GM23338 (cell line): ENCODE results near the gene DZIP1. TPM values are rescaled to one million over a fixed set of nuclear protein-coding genes. Genes with fewer than 3 reads are reported as not detected.

Experiments
- ATAC-seq: fragments of 200-7000 bp; cut with Tn5 transposase; 3 replicates; pipeline ENCODE4 v1.9.1; 2020
- DNase-seq: peaks from one replicate; pipeline ENCODE4 v3.0.0-alpha.2; 2015; ENCODE audit warnings: low spot score
- H2AFZ ChIP-seq: fragments of 200-600 bp; sonication (generic); 2 replicates; pipeline ENCODE4 v1.8.0; 2016; ENCODE audit warnings: antibody characterized with exemption, mild to moderate bottlenecking, moderate library complexity
- H3F3A ChIP-seq: fragments of 200-600 bp; sonication (generic); replicated peaks from 2 replicates; pipeline ENCODE4 v1.8.0; 2017; ENCODE audit warnings: antibody characterized with exemption, mixed run types, low read depth
- H3K27ac ChIP-seq: fragments of 200-600 bp; sonication (generic); 2 replicates; pipeline ENCODE4 v1.6.1; 2016; ENCODE audit warnings: low read depth
- H3K27me3 ChIP-seq: fragments of 200-600 bp; sonication (generic); 2 replicates; pipeline ENCODE4 v1.8.0; 2016; ENCODE audit warnings: mild to moderate bottlenecking, mixed run types, moderate library complexity; ENCODE audit not compliant: insufficient read depth
- H3K36me3 ChIP-seq: fragments of 200-600 bp; sonication (generic); 2 replicates; pipeline ENCODE4 v1.8.0; 2016; ENCODE audit warnings: mild to moderate bottlenecking; ENCODE audit not compliant: insufficient read depth
- H3K4me1 ChIP-seq: fragments of 200-600 bp; sonication (generic); 2 replicates; pipeline ENCODE4 v1.8.0; 2016; ENCODE audit warnings: mild to moderate bottlenecking, moderate library complexity; ENCODE audit not compliant: insufficient read depth
- H3K4me2 ChIP-seq: fragments of 200-600 bp; sonication (generic); 2 replicates; pipeline ENCODE4 v1.7.1; 2017; ENCODE audit warnings: mixed run types
- H3K4me3 ChIP-seq: fragments of 200-600 bp; sonication (generic); 2 replicates; pipeline ENCODE4 v1.6.1; 2016; ENCODE audit warnings: mixed run types
- H3K79me2 ChIP-seq: fragments of 200-600 bp; sonication (generic); replicated peaks from 2 replicates; pipeline ENCODE4 v1.8.0; 2017; ENCODE audit warnings: mild to moderate bottlenecking; ENCODE audit not compliant: insufficient read depth
- H3K9me2 ChIP-seq: fragments of 200-600 bp; sonication (generic); 2 replicates; pipeline ENCODE4 v1.8.0; 2017; ENCODE audit not compliant: insufficient read depth
- H4K20me1 ChIP-seq: fragments of 200-600 bp; sonication (generic); replicated peaks from 2 replicates; pipeline ENCODE4 v1.8.0; 2017; ENCODE audit warnings: mild to moderate bottlenecking; ENCODE audit not compliant: insufficient read depth
- H3K27ac Mint-ChIP-seq: 2 replicates; pipeline ENCODE4 v1.8.0; 2020; ENCODE audit warnings: inconsistent platforms, mild to moderate bottlenecking, moderate library complexity, mixed read lengths
- H3K27me3 Mint-ChIP-seq: 3 replicates; pipeline ENCODE4 v1.8.0; 2022; ENCODE audit warnings: low read depth, mild to moderate bottlenecking, moderate library complexity, mixed read lengths, inconsistent platforms; ENCODE audit not compliant: insufficient read depth, poor library complexity
- H3K36me3 Mint-ChIP-seq: 3 replicates; pipeline ENCODE4 v1.8.0; 2021; ENCODE audit warnings: low read depth, mild to moderate bottlenecking, inconsistent platforms, moderate library complexity, mixed read lengths
- H3K4me1 Mint-ChIP-seq: 3 replicates; pipeline ENCODE4 v1.8.0; 2020; ENCODE audit warnings: mild to moderate bottlenecking, inconsistent platforms, mixed read lengths
- H3K4me3 Mint-ChIP-seq: 3 replicates; pipeline ENCODE4 v1.8.0; 2021; ENCODE audit warnings: moderate library complexity, mild to moderate bottlenecking, inconsistent platforms, mixed read lengths
- H3K9me3 Mint-ChIP-seq: 3 replicates; pipeline ENCODE4 v1.8.0; 2020; ENCODE audit warnings: moderate library complexity, mild to moderate bottlenecking, inconsistent platforms, mixed read lengths
- CREB1 ChIP-seq: fragments of 250-450 bp; sonication (Bioruptor Pico); IDR thresholded peaks from 2 replicates; pipeline ENCODE4 v1.5.0; 2020; ENCODE audit warnings: low read depth, mild to moderate bottlenecking, moderate library complexity
- CTCF ChIP-seq, 2 experiments: fragments of 200-600 bp in 1 of 2; sonication (generic) in 1 of 2; conservative IDR thresholded peaks; 2 replicates each; pipeline versions ENCODE4 v1.5.1 to v1.6.1; 2016 to 2017; ENCODE audit warnings: antibody characterized with exemption in 2 of 2, low read depth in 2 of 2, mild to moderate bottlenecking in 2 of 2, moderate library complexity in 1 of 2
- EZH2 ChIP-seq: fragments of 200-600 bp; sonication (generic); IDR thresholded peaks from one replicate; pipeline ENCODE4 v1.8.0; 2017; ENCODE audit warnings: antibody characterized with exemption, mild to moderate bottlenecking, low read depth; ENCODE audit not compliant: unreplicated experiment
- JUNB ChIP-seq: IDR thresholded peaks from one replicate; pipeline ENCODE4 v1.6.1; 2016; ENCODE audit warnings: antibody characterized with exemption; ENCODE audit not compliant: unreplicated experiment
- NANOG ChIP-seq: IDR thresholded peaks from 2 replicates; pipeline ENCODE4 v1.6.1; 2016; ENCODE audit warnings: antibody characterized with exemption, borderline replicate concordance
- STAT1 ChIP-seq: IDR thresholded peaks from one replicate; pipeline ENCODE4 v1.6.1; 2016; ENCODE audit warnings: antibody characterized with exemption; ENCODE audit not compliant: unreplicated experiment
- ZNF114 ChIP-seq: fragments of 250-450 bp; sonication (Bioruptor Pico); IDR thresholded peaks from 2 replicates; pipeline ENCODE4 v1.5.0; 2020; ENCODE audit warnings: mild to moderate bottlenecking, moderate library complexity
- ZNF331 ChIP-seq: fragments of 250-450 bp; sonication (Bioruptor Pico); IDR thresholded peaks from 2 replicates; pipeline ENCODE4 v1.5.0; 2020; ENCODE audit warnings: low read depth, mild to moderate bottlenecking, moderate library complexity
- ZNF462 ChIP-seq: fragments of 250-450 bp; sonication (Bioruptor Pico); IDR thresholded peaks from 2 replicates; pipeline ENCODE4 v1.5.0; 2020; ENCODE audit warnings: mild to moderate bottlenecking, moderate library complexity
- polyA plus RNA-seq: library from polyadenylated mRNA; unstranded; fragments of >200 nt; fragmentation: Nextera tagmentation; extraction: Ambion mirVana; gene quantifications from 2 replicates; pipeline ENCODE4 v1.2.1, GENCODE V29; 2016
- total RNA-seq: library from RNA; depleted of rRNA; stranded (reverse); fragments of >200 nt; shearing (Covaris generic); gene quantifications from 2 replicates; pipeline ENCODE4 v1.2.3, GENCODE V29; 2014
- TF ChIP-seq, protein P1 (sequence below): IDR thresholded peaks from one replicate; pipeline ENCODE4 v1.6.1; 2018; ENCODE audit warnings: antibody characterized with exemption; ENCODE audit not compliant: unreplicated experiment

DZIP1 gene
- total and polyA plus RNA-seq, 2 experiments from 2014 or later, result 10.6 to 24.2 TPM

DNA sequence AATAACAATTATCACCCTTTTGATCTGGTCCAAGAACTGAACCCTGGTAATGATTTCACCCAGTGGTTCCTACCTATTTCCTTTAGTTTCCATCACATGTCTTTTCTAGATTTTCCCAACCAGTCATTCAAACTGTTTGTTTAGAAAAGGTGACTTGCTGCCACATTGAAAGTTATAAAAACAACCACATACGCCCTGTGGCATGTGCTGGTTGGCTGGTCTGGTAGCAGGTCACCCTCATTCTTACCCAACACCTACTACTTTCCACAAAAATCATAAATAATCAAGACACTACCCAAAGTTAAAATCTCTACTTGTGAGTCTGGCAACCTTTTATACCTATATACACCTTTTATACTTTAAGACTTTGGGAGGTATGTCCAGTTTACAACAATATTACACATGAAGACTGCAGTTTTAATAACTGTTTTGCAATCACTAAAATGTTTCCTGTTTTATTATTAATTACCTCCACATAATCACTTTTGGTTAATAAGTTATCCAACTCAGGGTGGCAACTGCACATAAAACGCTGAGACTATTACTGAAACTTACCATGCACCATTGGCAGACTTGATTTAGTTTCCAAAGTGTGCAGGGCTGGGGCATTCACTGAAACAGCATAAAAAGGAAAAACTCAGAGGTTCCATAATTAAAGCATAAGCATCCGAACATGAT, 38.9 kb downstream of the DZIP1 start:
- Mint-ChIP-seq H3K27me3 (peaks cover 3% of the 10 kb centered on the region), H3K36me3 (peaks cover 17% of the 10 kb centered on the region), H3K4me3 (no peak overlapping the region), H3K9me3 (no peaks in the 10 kb centered on the region; the same call in 2 of the 3 replicates), H3K4me1 (no peaks in the 10 kb centered on the region), H3K27ac (no peak overlapping the region)
- no peak overlapping the region for H3K27ac ChIP-seq
- TF ChIP-seq ZNF462 (CRISPR knock-in tag), result no peak
- no peak for TF ChIP-seq ZNF114 (CRISPR knock-in tag)
- no peak for TF ChIP-seq ZNF331
- TF ChIP-seq NANOG, result no peak
- no peak for TF ChIP-seq CREB1
- TF ChIP-seq, protein P1, sequence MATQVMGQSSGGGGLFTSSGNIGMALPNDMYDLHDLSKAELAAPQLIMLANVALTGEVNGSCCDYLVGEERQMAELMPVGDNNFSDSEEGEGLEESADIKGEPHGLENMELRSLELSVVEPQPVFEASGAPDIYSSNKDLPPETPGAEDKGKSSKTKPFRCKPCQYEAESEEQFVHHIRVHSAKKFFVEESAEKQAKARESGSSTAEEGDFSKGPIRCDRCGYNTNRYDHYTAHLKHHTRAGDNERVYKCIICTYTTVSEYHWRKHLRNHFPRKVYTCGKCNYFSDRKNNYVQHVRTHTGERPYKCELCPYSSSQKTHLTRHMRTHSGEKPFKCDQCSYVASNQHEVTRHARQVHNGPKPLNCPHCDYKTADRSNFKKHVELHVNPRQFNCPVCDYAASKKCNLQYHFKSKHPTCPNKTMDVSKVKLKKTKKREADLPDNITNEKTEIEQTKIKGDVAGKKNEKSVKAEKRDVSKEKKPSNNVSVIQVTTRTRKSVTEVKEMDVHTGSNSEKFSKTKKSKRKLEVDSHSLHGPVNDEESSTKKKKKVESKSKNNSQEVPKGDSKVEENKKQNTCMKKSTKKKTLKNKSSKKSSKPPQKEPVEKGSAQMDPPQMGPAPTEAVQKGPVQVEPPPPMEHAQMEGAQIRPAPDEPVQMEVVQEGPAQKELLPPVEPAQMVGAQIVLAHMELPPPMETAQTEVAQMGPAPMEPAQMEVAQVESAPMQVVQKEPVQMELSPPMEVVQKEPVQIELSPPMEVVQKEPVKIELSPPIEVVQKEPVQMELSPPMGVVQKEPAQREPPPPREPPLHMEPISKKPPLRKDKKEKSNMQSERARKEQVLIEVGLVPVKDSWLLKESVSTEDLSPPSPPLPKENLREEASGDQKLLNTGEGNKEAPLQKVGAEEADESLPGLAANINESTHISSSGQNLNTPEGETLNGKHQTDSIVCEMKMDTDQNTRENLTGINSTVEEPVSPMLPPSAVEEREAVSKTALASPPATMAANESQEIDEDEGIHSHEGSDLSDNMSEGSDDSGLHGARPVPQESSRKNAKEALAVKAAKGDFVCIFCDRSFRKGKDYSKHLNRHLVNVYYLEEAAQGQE, result no peak
- TF ChIP-seq JUNB, result no peak
- no peak for TF ChIP-seq EZH2
- no peak for TF ChIP-seq STAT1
- no peak for TF ChIP-seq CTCF (conservative IDR thresholded peaks at IDR 0.05; ENCODE audit: low read depth in 2 of 2)
- H3K4me3 ChIP-seq, result no peak overlapping the region
- no peak overlapping the region for H3K4me2 ChIP-seq
- H3K9me2 ChIP-seq, result no peaks in the 10 kb centered on the region
- H2AFZ ChIP-seq, result no peak overlapping the region
- H3K4me1 ChIP-seq, result no peaks in the 10 kb centered on the region
- H4K20me1 ChIP-seq, result no peaks in the 10 kb centered on the region; the same call in 1 of the 2 replicates
- H3K36me3 ChIP-seq, result no peaks in the 10 kb centered on the region; the same call in 1 of the 2 replicates
- H3K27me3 ChIP-seq, result no peaks in the 10 kb centered on the region
- ATAC-seq, result no peak
- H3K79me2 ChIP-seq, result no peaks in the 10 kb centered on the region
- no peak for DNase-seq
- no peaks in the 10 kb centered on the region for H3F3A ChIP-seq
